ENCODE data around the gene TANGO2. TPM values are rescaled to one million over a fixed set of nuclear protein-coding genes. Genes with fewer than 3 reads are reported as not detected.

The TANGO2 gene
- total and polyA plus RNA-seq, 9 of the 15 experiments (the other 6 are each of a cell fraction or from before 2014, with no cell fraction given) = 15.5 to 94.9 (median 70.1) TPM

GRCh38 chr22:20057596-20058268, 36.8 kb downstream of the TANGO2 start:
- no TSS peak for BruUV-seq (replicated peaks)
- Histone ChIP-seq H3K4me3 (no peak overlapping the region), H3K27me3 (ENCODE audit: control insufficient read depth in 2 of 2, insufficient read depth in 2 of 2, low read length in 2 of 2) (no peaks in the 10 kb centered on the region), H3K4me1 (replicated peaks in 1 of 2; ENCODE audit: control insufficient read depth in 2 of 2, insufficient read depth in 2 of 2, low read length in 2 of 2) (peaks cover 28 to 88% of the 10 kb centered on the region in 2 experiments), H3K4me2 (ENCODE audit: insufficient read depth, low read length) (peak overlapping the region; percentile 81; the same call in 1 of the 2 replicates), H3K9me1 (ENCODE audit: control insufficient read depth, insufficient read depth, low read length) (peaks cover 28% of the 10 kb centered on the region), H2AFZ (ENCODE audit: low read depth, low read length) (0 out of 2 replicates have a peak overlapping the region, but pooled peaks have one; percentile 10), H3K36me3 (ENCODE audit: control insufficient read depth, insufficient read depth, low read length) (peaks cover 80% of the 10 kb centered on the region), H3K27ac (ENCODE audit: extremely low read depth, low read depth, low read length) (peak overlapping the region; percentile 59), H3K9me3 (replicated peaks; ENCODE audit: control insufficient read depth, insufficient read depth, low read depth, low read length) (no peaks in the 10 kb centered on the region), H4K20me1 (replicated peaks; ENCODE audit: control insufficient read depth, insufficient read depth, low read length) (peaks cover 10% of the 10 kb centered on the region; the same call in 1 of the 2 replicates), H3K79me2 (ENCODE audit: control insufficient read depth, insufficient read depth, low read length) (peaks cover 16% of the 10 kb centered on the region; the same call in 2 of the 3 replicates), H3K9ac (ENCODE audit: insufficient read depth in 1 of 2, low read depth in 2 of 2, low read length in 2 of 2) (peak overlapping the region; percentile 17 to 46)
- FAIRE-seq (no peak), ATAC-seq (peak; percentile 10), DNase-seq (ENCODE audit: extremely low read depth in 1 of 4, low spot score in 3 of 4) (peak in 1 of 4 experiments; percentile 60)
- POLR2A ChIA-PET = interaction anchor here (0.9 to 4.0 kb wide), 14 partner anchors 8 to 51 kb away, joined by 3 to 19 read pairs (median 4); no protein-coding TSS in a partner anchor
- CTCF ChIA-PET (ENCODE audit: low intra/inter-chr PET ratio) = interaction anchor here (0.6 kb wide), 1 partner anchor 30 kb away, joined by 3 read pairs; no protein-coding TSS in a partner anchor
- intact Hi-C loops (cut with micrococcal nuclease) (loop anchor here (2.0 kb wide), 2 partner anchors 23 to 37 kb away; partner anchors contain the start of genes DGCR8 and TANGO2), in situ Hi-C loops (cut with MboI) (no loop called here)
- WGBS (ENCODE audit: insufficient coverage, low coverage, missing lambda C conversion rate) = 80% methylated on average over 13 of the region's 13 CpGs
- 0 out of 2 replicates have a peak, but pooled peaks have one; percentile 6 for TF ChIP-seq SMAD4 (CRISPR knock-in tag; conservative IDR thresholded peaks at IDR 0.05)
- TF ChIP-seq ZNF583 (CRISPR knock-in tag; IDR thresholded peaks at IDR 0.05) = 0 out of 2 replicates have a peak, but pooled peaks have one; percentile 55
- TF ChIP-seq CTCF (IDR thresholded peaks at IDR 0.05 in 2 of 3, conservative IDR thresholded peaks at IDR 0.05 in 1 of 3; ENCODE audit: insufficient read depth in 2 of 3, low read depth in 1 of 3, low read length in 3 of 3) = peak in 2 of 3 experiments; percentile 15 to 16; a peak in 1 of 6 replicates
- peak; percentile 44; the same call in 1 of the 2 replicates for TF ChIP-seq DMBX1 (CRISPR knock-in tag; IDR thresholded peaks at IDR 0.05; ENCODE audit: borderline replicate concordance)
- no peak for TF ChIP-seq CEBPG (CRISPR knock-in tag; IDR thresholded peaks at IDR 0.05)
- TF ChIP-seq CEBPG (tag; conservative IDR thresholded peaks at IDR 0.05 in 1 of 2, IDR thresholded peaks at IDR 0.05 in 1 of 2) = 0 out of 4 replicates have a peak, but pooled peaks of 1 of the 2 experiments have one; percentile 5
- no peak for TF ChIP-seq HDAC6 (IDR thresholded peaks at IDR 0.05; ENCODE audit: low read depth, low read length)
- TF ChIP-seq E2F3 (CRISPR knock-in tag; IDR thresholded peaks at IDR 0.05) = peak; percentile 23; the same call in 1 of the 2 replicates
- no peak for TF ChIP-seq EWSR1 (IDR thresholded peaks at IDR 0.05; ENCODE audit: borderline replicate concordance, low read depth, partially characterized antibody)
- no peak for TF ChIP-seq ADNP (tag; IDR thresholded peaks at IDR 0.05)
- TF ChIP-seq ZEB2 (IDR thresholded peaks at IDR 0.05) = no peak
- 0 out of 2 replicates have a peak, but pooled peaks have one; percentile 4 for TF ChIP-seq BCOR (IDR thresholded peaks at IDR 0.05)
- no peak; the same call in 1 of the 2 replicates for TF ChIP-seq LEF1 (IDR thresholded peaks at IDR 0.05)
- TF ChIP-seq ZSCAN29 (IDR thresholded peaks at IDR 0.05) = peak; percentile 20; the same call in 1 of the 2 replicates

Data from K562 (cell line).